GM11168 (cell line): ENCODE measurements around the gene WDR7.

Experiments
- in situ Hi-C: fragments of 300-500 bp; cut with MboI; formaldehyde crosslinking; loops from one replicate; pipeline ENCODE4 v1.12.0; 2022; ENCODE audit warnings: low sequenced_read_pairs; ENCODE audit not compliant: unreplicated experiment

Gene WDR7

GRCh38 chr18:56869189-56869777 is 218.1 kb downstream of the WDR7 start:
- in situ Hi-C loops = loop anchor here (25.0 kb wide), 1 partner anchor 568 kb away; the partner anchor contains the start of gene ONECUT2

GRCh38 chr18:56870982-56871381 is 219.8 kb downstream of the WDR7 start:
- in situ Hi-C loops = loop anchor here (25.0 kb wide), 1 partner anchor 566 kb away; the partner anchor contains the start of gene ONECUT2

- in situ Hi-C loops = loop anchor here (25.0 kb wide), 1 partner anchor 565 kb away; the partner anchor contains the start of gene ONECUT2
These were observed 221.0 kb downstream of the WDR7 start for GRCh38 chr18:56872140-56872539.

- in situ Hi-C loops = loop anchor here (25.0 kb wide), 1 partner anchor 564 kb away; the partner anchor contains the start of gene ONECUT2
These were observed 222.4 kb downstream of the WDR7 start for GRCh38 chr18:56873441-56874140.

- in situ Hi-C loops = no loop called here
These were observed 227.6 kb downstream of the WDR7 start for GRCh38 chr18:56878711-56879110.

- in situ Hi-C loops = no loop called here
These were observed 233.4 kb downstream of the WDR7 start for GRCh38 chr18:56884511-56884910.

GRCh38 chr18:56888978-56889377 is 237.8 kb downstream of the WDR7 start:
- in situ Hi-C loops = no loop called here

- in situ Hi-C loops = no loop called here
These were observed 238.5 kb downstream of the WDR7 start for GRCh38 chr18:56889621-56890020.

- in situ Hi-C loops = no loop called here
These were observed 239.5 kb downstream of the WDR7 start for GRCh38 chr18:56890632-56891031.

GRCh38 chr18:56891116-56891515 is 240.0 kb downstream of the WDR7 start:
- in situ Hi-C loops = no loop called here

- in situ Hi-C loops = no loop called here
These were observed 240.7 kb downstream of the WDR7 start for GRCh38 chr18:56891870-56892269.

- in situ Hi-C loops = no loop called here
These were observed 246.0 kb downstream of the WDR7 start for GRCh38 chr18:56897122-56897521.

- in situ Hi-C loops = no loop called here
These were observed 248.5 kb downstream of the WDR7 start for GRCh38 chr18:56899660-56900059.

- in situ Hi-C loops = no loop called here
These were observed 249.3 kb downstream of the WDR7 start for GRCh38 chr18:56900195-56901094.

- in situ Hi-C loops = no loop called here
These were observed 250.8 kb downstream of the WDR7 start for GRCh38 chr18:56901919-56902318.

- in situ Hi-C loops = no loop called here
These were observed 251.5 kb downstream of the WDR7 start for GRCh38 chr18:56902653-56903052.

GRCh38 chr18:56903686-56904085 is 252.5 kb downstream of the WDR7 start:
- in situ Hi-C loops = no loop called here

- in situ Hi-C loops = no loop called here
These were observed 256.6 kb downstream of the WDR7 start for GRCh38 chr18:56907771-56908170.

- in situ Hi-C loops = no loop called here
These were observed 259.1 kb downstream of the WDR7 start for GRCh38 chr18:56910237-56910636.

- in situ Hi-C loops = no loop called here
These were observed 259.8 kb downstream of the WDR7 start for GRCh38 chr18:56910967-56911366.

GRCh38 chr18:56913941-56914340 is 262.8 kb downstream of the WDR7 start:
- in situ Hi-C loops = no loop called here
